ENCODE data around the gene UMAD1. TPM values are rescaled to one million over a fixed set of nuclear protein-coding genes. Genes with fewer than 3 reads are reported as not detected.

The UMAD1 gene
- total and polyA plus RNA-seq, 2 of the 13 experiments (the other 11 are each of a cell fraction or from before 2014, with no cell fraction given), result 16.8 to 17.6 TPM

GRCh38 chr7:7920056-7920455 is 279.5 kb downstream of the UMAD1 start (continued):
- no peak for TF ChIP-seq CBX1 (IDR thresholded peaks at IDR 0.05; ENCODE audit: low read depth)
- TF ChIP-seq ZSCAN30 (CRISPR knock-in tag; IDR thresholded peaks at IDR 0.05), result no peak
- no peak for TF ChIP-seq NPAS2 (CRISPR knock-in tag; IDR thresholded peaks at IDR 0.05; ENCODE audit: borderline replicate concordance)
- no peak for TF ChIP-seq ZNF33A (CRISPR knock-in tag; IDR thresholded peaks at IDR 0.05; ENCODE audit: borderline replicate concordance)
- TF ChIP-seq SMAD9 (CRISPR knock-in tag; IDR thresholded peaks at IDR 0.05), result no peak
- no peak for TF ChIP-seq RFX3 (CRISPR knock-in tag; IDR thresholded peaks at IDR 0.05)
- TF ChIP-seq ISL2 (CRISPR knock-in tag; IDR thresholded peaks at IDR 0.05), result no peak
- TF ChIP-seq ZNF609 (CRISPR knock-in tag; IDR thresholded peaks at IDR 0.05; ENCODE audit: borderline replicate concordance), result no peak
- no peak for TF ChIP-seq ZNF792 (CRISPR knock-in tag; IDR thresholded peaks at IDR 0.05)
- TF ChIP-seq ZSCAN21 (CRISPR knock-in tag; IDR thresholded peaks at IDR 0.05; ENCODE audit: borderline replicate concordance), result no peak
- no peak for TF ChIP-seq ZNF20 (CRISPR knock-in tag; IDR thresholded peaks at IDR 0.05)
